WTC11 (cell line): Measurements from ENCODE around the gene EMX2.

Experiments used
- CTCF ChIP-seq: fragments of 200-600 bp; IDR thresholded peaks from 2 replicates; pipeline ENCODE4 v1.8.0; 2022; ENCODE audit warnings: antibody characterized with exemption
- NFYB ChIP-seq: sonication (generic); formaldehyde crosslinking; conservative IDR thresholded peaks from 2 replicates; pipeline ENCODE4 v1.8.0; 2022; ENCODE audit warnings: low read depth, missing genetic modification reagents
- RELA ChIP-seq: sonication (generic); formaldehyde crosslinking; IDR thresholded peaks from 2 replicates; pipeline ENCODE4 v1.8.1; 2022; ENCODE audit warnings: missing genetic modification reagents, mild to moderate bottlenecking, borderline replicate concordance

GRCh38 chr10:117551330-117552155 lies 9.0 kb downstream of the EMX2 start:
- TF ChIP-seq CTCF (no peak), RELA (CRISPR knock-in tag) (no peak), NFYB (CRISPR knock-in tag) (no peak)
